NCI-H128 (cell line): Measurements from ENCODE around the gene TTLL8.

Experiments used
- DNase-seq: peaks from one replicate; lab custom pipeline; 2025; ENCODE audit not compliant: unreplicated experiment; lab: John Stamatoyannopoulos, UW

Gene TTLL8

GRCh38 chr22:50062509-50063135 is 4.5 kb upstream of the TTLL8 start:
- DNase-seq = no peak

GRCh38 chr22:50061824-50062355 is 3.8 kb upstream of the TTLL8 start:
- no peak for DNase-seq

- DNase-seq = no peak
Measured at GRCh38 chr22:50061141-50061823, 3.2 kb upstream of the TTLL8 start.

GRCh38 chr22:50060441-50061140 is 2.5 kb upstream of the TTLL8 start:
- no peak for DNase-seq

GRCh38 chr22:50059881-50060262 is 1.8 kb upstream of the TTLL8 start:
- no peak for DNase-seq

GRCh38 chr22:50058906-50059880 is 1.1 kb upstream of the TTLL8 start:
- DNase-seq = no peak

- no peak for DNase-seq
Measured at GRCh38 chr22:50057278-50058060, 629 bp downstream of the TTLL8 start.

GRCh38 chr22:50056214-50056972 is 1.7 kb downstream of the TTLL8 start:
- DNase-seq = no peak

GRCh38 chr22:50053861-50054260 is 4.2 kb downstream of the TTLL8 start:
- DNase-seq = no peak

GRCh38 chr22:50051930-50052329 is 6.2 kb downstream of the TTLL8 start:
- no peak for DNase-seq

- DNase-seq = no peak
Measured at GRCh38 chr22:50049299-50050195, 8.6 kb downstream of the TTLL8 start.

GRCh38 chr22:50048836-50049235 is 9.3 kb downstream of the TTLL8 start:
- no peak for DNase-seq

- DNase-seq = no peak
Measured at GRCh38 chr22:50048061-50048765, 9.9 kb downstream of the TTLL8 start.

- DNase-seq = no peak
Measured at GRCh38 chr22:50047346-50047745, 10.8 kb downstream of the TTLL8 start.

- DNase-seq = no peak
Measured at GRCh38 chr22:50046481-50047245, 11.4 kb downstream of the TTLL8 start.

GRCh38 chr22:50046019-50046415 is 12.1 kb downstream of the TTLL8 start:
- no peak for DNase-seq
